Brain microvascular endothelial cell (primary cell): Measurements from ENCODE around the gene HILPDA.

ENCODE experiments used
- DNase-seq: peaks from one replicate; pipeline ENCODE4 v3.0.0-alpha.2; 2020
- H3K27ac ChIP-seq: fragments of 250-450 bp; sonication (Bioruptor Pico); 2 replicates; pipeline ENCODE4 v1.5.1; 2020; ENCODE audit warnings: mild to moderate bottlenecking, moderate library complexity
- H3K27me3 ChIP-seq: fragments of 250-450 bp; sonication (Bioruptor Pico); replicated peaks from 2 replicates; pipeline ENCODE4 v1.5.1; 2020; ENCODE audit warnings: mild to moderate bottlenecking
- H3K36me3 ChIP-seq: fragments of 250-450 bp; sonication (Bioruptor Pico); replicated peaks from 2 replicates; pipeline ENCODE4 v1.5.1; 2020; ENCODE audit warnings: mild to moderate bottlenecking
- H3K4me3 ChIP-seq: 2 replicates; pipeline ENCODE4 v1.5.1; 2011; ENCODE audit warnings: low read depth, mild to moderate bottlenecking, control low read depth, low read length, moderate library complexity
- in situ Hi-C: cut with HindIII; loops from 2 replicates; pipeline ENCODE4 v1.10.0; 2017; ENCODE audit warnings: low sequenced_read_pairs, low pct_ligation_motif_present
- TF ChIP-seq, protein P1 (sequence below): IDR thresholded peaks from 2 replicates; pipeline ENCODE4 v1.5.1; 2011; ENCODE audit warnings: low read depth, mild to moderate bottlenecking, moderate library complexity, low read length, control low read depth, inconsistent platforms; ENCODE audit errors: missing control alignments

The HILPDA gene

DNA sequence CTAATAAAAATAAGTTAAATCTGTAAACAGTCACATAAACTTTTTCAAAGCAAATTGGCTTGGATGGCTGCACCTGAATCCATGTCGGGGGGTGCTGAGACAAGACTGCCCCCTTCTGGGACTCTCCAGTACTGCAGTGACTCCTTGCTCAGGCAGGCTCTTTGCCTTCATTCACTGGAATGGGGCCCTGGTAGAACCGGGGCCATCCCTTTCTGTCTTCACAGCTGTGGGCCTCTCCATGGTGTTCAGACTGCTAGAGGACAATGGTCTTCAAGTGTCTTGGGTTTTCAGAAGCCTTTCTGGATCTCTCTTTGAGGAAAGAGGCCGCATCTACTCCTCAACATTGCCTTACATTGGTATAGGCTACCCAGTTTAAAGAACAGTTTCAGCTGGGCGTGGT, 29.8 kb upstream of the HILPDA start:
- no peak overlapping the region for H3K27ac ChIP-seq
- H3K4me3 ChIP-seq: no peak overlapping the region
- no peaks in the 10 kb centered on the region for H3K27me3 ChIP-seq
- DNase-seq: peak; percentile 67
- H3K36me3 ChIP-seq: no peaks in the 10 kb centered on the region
- in situ Hi-C loops: no loop called here
- TF ChIP-seq, protein P1, sequence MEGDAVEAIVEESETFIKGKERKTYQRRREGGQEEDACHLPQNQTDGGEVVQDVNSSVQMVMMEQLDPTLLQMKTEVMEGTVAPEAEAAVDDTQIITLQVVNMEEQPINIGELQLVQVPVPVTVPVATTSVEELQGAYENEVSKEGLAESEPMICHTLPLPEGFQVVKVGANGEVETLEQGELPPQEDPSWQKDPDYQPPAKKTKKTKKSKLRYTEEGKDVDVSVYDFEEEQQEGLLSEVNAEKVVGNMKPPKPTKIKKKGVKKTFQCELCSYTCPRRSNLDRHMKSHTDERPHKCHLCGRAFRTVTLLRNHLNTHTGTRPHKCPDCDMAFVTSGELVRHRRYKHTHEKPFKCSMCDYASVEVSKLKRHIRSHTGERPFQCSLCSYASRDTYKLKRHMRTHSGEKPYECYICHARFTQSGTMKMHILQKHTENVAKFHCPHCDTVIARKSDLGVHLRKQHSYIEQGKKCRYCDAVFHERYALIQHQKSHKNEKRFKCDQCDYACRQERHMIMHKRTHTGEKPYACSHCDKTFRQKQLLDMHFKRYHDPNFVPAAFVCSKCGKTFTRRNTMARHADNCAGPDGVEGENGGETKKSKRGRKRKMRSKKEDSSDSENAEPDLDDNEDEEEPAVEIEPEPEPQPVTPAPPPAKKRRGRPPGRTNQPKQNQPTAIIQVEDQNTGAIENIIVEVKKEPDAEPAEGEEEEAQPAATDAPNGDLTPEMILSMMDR: peak; percentile 97

- peak; percentile 42 for DNase-seq
- Histone ChIP-seq H3K27ac (no peak overlapping the region), H3K36me3 (no peaks in the 10 kb centered on the region), H3K4me3 (no peak overlapping the region), H3K27me3 (no peaks in the 10 kb centered on the region)
- TF ChIP-seq, protein P1: peak; percentile 57
- in situ Hi-C loops: no loop called here
These were observed 28.3 kb upstream of the HILPDA start for GRCh38 chr7:128427289-128427891.

DNA sequence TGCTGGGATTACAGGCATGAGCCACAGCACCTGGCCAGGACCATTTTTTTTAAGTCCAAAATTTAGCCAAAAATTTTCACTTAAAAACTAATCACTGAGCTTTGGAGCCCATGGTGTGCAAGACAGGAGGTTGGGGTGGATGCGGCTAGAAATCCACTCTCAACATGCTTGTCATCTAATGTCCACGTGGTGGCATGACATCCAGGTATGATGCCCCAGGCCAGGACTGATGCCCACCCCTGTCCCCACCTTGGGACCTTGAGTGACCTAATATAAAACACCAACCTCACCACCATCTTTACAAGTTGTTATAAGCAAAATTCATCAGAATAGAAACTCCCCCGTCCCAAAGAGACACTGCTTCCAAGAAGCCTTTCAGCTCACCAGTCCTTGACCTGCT, 25.5 kb upstream of the HILPDA start:
- H3K4me3 ChIP-seq: no peak overlapping the region
- H3K27me3 ChIP-seq: no peaks in the 10 kb centered on the region
- in situ Hi-C loops: no loop called here
- no peak for DNase-seq
- H3K27ac ChIP-seq: no peak overlapping the region
- TF ChIP-seq, protein P1: no peak
- H3K36me3 ChIP-seq: no peaks in the 10 kb centered on the region

- H3K27me3 ChIP-seq: no peaks in the 10 kb centered on the region
- DNase-seq: no peak
- H3K27ac ChIP-seq: no peak overlapping the region
- TF ChIP-seq, protein P1: no peak
- H3K4me3 ChIP-seq: no peak overlapping the region
- in situ Hi-C loops: no loop called here
- H3K36me3 ChIP-seq: no peaks in the 10 kb centered on the region
These were observed 24.5 kb upstream of the HILPDA start for GRCh38 chr7:128431221-128431620.

DNA sequence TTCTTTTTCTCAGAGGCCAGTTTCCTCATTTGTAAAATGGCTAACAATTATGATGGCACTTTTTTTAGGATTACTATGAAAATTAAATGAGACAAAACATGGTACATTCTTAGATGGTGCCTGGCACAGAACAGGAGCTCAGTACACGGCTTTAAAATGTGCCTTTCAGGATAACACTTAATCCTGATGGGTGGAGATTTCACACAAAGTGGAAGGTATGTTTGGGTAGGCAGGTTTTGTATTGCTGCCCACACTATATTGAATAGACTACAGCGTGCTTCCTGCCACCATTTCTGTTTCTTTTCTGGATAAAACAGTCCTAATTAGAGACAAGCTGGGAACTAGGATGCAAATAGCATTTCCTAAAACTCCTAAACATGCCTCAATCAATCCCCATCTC, 23.9 kb upstream of the HILPDA start:
- in situ Hi-C loops: no loop called here
- H3K4me3 ChIP-seq: no peak overlapping the region
- no peaks in the 10 kb centered on the region for H3K27me3 ChIP-seq
- no peaks in the 10 kb centered on the region for H3K36me3 ChIP-seq
- no peak overlapping the region for H3K27ac ChIP-seq
- TF ChIP-seq, protein P1: no peak
- no peak for DNase-seq
